MM.1S (cell line): ENCODE measurements around the gene FYN.

ENCODE experiments used
- DNase-seq: peaks from one replicate; pipeline ENCODE4 v3.0.0-alpha.2; 2015
- H2AFZ ChIP-seq: fragments of 300-600 bp; sonication (generic); 2 replicates; pipeline ENCODE4 v1.6.0; 2016; ENCODE audit warnings: antibody characterized with exemption, low read length
- H3F3A ChIP-seq: fragments of 300-600 bp; sonication (generic); 2 replicates; pipeline ENCODE4 v1.6.1; 2016; ENCODE audit warnings: mild to moderate bottlenecking, antibody characterized with exemption, low read length, moderate library complexity, mixed read lengths; ENCODE audit not compliant: insufficient read depth
- H3K27ac ChIP-seq: fragments of 300-600 bp; sonication (generic); 2 replicates; pipeline ENCODE4 v1.5.1; 2016; ENCODE audit warnings: mild to moderate bottlenecking, low read length
- H3K27me3 ChIP-seq: fragments of 300-600 bp; sonication (generic); replicated peaks from 2 replicates; pipeline ENCODE4 v1.6.0; 2016; ENCODE audit warnings: low read length; ENCODE audit not compliant: insufficient read depth
- H3K36me3 ChIP-seq: fragments of 300-600 bp; sonication (generic); replicated peaks from 2 replicates; pipeline ENCODE4 v1.6.1; 2016; ENCODE audit warnings: mild to moderate bottlenecking, low read length, mixed read lengths; ENCODE audit not compliant: insufficient read depth
- H3K4me1 ChIP-seq: fragments of 300-600 bp; sonication (generic); 2 replicates; pipeline ENCODE4 v1.6.1; 2016; ENCODE audit warnings: low read length, mixed read lengths
- H3K4me2 ChIP-seq: fragments of 300-600 bp; sonication (generic); 2 replicates; pipeline ENCODE4 v1.6.0; 2016; ENCODE audit warnings: low read depth, low read length
- H3K4me3 ChIP-seq: fragments of 300-600 bp; sonication (generic); 2 replicates; pipeline ENCODE4 v1.5.1; 2016; ENCODE audit warnings: low read length, mixed read lengths
- H3K79me2 ChIP-seq: fragments of 300-600 bp; sonication (generic); 2 replicates; pipeline ENCODE4 v1.6.1; 2016; ENCODE audit warnings: mixed run types, low read length, mixed read lengths
- H3K9ac ChIP-seq: fragments of 300-600 bp; sonication (generic); 2 replicates; pipeline ENCODE4 v1.6.1; 2016; ENCODE audit warnings: low read length, mixed read lengths
- H3K9me2 ChIP-seq: fragments of 300-600 bp; sonication (generic); replicated peaks from 2 replicates; pipeline ENCODE4 v1.6.1; 2016; ENCODE audit warnings: mild to moderate bottlenecking, low read length, mixed read lengths; ENCODE audit not compliant: insufficient read depth
- H3K9me3 ChIP-seq: fragments of 300-600 bp; sonication (generic); replicated peaks from 2 replicates; pipeline ENCODE4 v1.6.1; 2016; ENCODE audit warnings: mild to moderate bottlenecking, low read length, mixed read lengths; ENCODE audit not compliant: insufficient read depth
- H4K20me1 ChIP-seq: fragments of 300-600 bp; sonication (generic); 2 replicates; pipeline ENCODE4 v1.6.1; 2016; ENCODE audit warnings: mild to moderate bottlenecking, low read length, moderate library complexity, mixed read lengths; ENCODE audit not compliant: insufficient read depth
- CTCF ChIP-seq: fragments of 300-600 bp; sonication (generic); IDR thresholded peaks from 2 replicates; pipeline ENCODE4 v1.5.1; 2016; ENCODE audit warnings: antibody characterized with exemption, low read length, mixed read lengths
- EZH2 ChIP-seq: fragments of 300-600 bp; sonication (generic); optimal IDR thresholded peaks from 2 replicates; pipeline ENCODE3; 2017; ENCODE audit warnings: low read depth, mild to moderate bottlenecking, antibody characterized with exemption, low read length, mixed read lengths
- EZH2phosphoT487 ChIP-seq: fragments of 300-600 bp; sonication (generic); IDR thresholded peaks from 2 replicates; pipeline ENCODE4 v1.6.1; 2018; ENCODE audit warnings: antibody characterized with exemption, low read length

Gene FYN

GRCh38 chr6:111631903-111632460 lies 241.3 kb downstream of the FYN start:
- Histone ChIP-seq H3K9me2 (no peaks in the 10 kb centered on the region), H3K9me3 (no peaks in the 10 kb centered on the region), H4K20me1 (no peaks in the 10 kb centered on the region), H3K27ac (no peak overlapping the region), H3K4me1 (no peaks in the 10 kb centered on the region), H3K4me2 (no peak overlapping the region), H3K36me3 (no peaks in the 10 kb centered on the region), H3K27me3 (no peaks in the 10 kb centered on the region), H2AFZ (no peak overlapping the region), H3K79me2 (no peaks in the 10 kb centered on the region), H3K9ac (no peak overlapping the region), H3K4me3 (no peak overlapping the region), H3F3A (no peaks in the 10 kb centered on the region)
- no peak for TF ChIP-seq CTCF
- no peak for TF ChIP-seq EZH2phosphoT487
- no peak for TF ChIP-seq EZH2
- no peak for DNase-seq

- Histone ChIP-seq H4K20me1 (no peaks in the 10 kb centered on the region), H3K79me2 (no peaks in the 10 kb centered on the region), H3F3A (no peaks in the 10 kb centered on the region), H3K27me3 (no peaks in the 10 kb centered on the region), H2AFZ (no peak overlapping the region), H3K4me3 (no peak overlapping the region), H3K36me3 (no peaks in the 10 kb centered on the region), H3K4me2 (no peak overlapping the region), H3K4me1 (no peaks in the 10 kb centered on the region), H3K9ac (no peak overlapping the region), H3K9me3 (no peaks in the 10 kb centered on the region), H3K27ac (no peak overlapping the region), H3K9me2 (no peaks in the 10 kb centered on the region)
- DNase-seq, result no peak
- TF ChIP-seq CTCF, result no peak
- TF ChIP-seq EZH2, result no peak
- TF ChIP-seq EZH2phosphoT487, result no peak
These were observed 242.2 kb downstream of the FYN start for GRCh38 chr6:111631018-111631417.

- H3K4me3 ChIP-seq, result no peak overlapping the region
- DNase-seq, result no peak
- no peak overlapping the region for H3K9ac ChIP-seq
- no peaks in the 10 kb centered on the region for H3K36me3 ChIP-seq
- H3K79me2 ChIP-seq, result no peaks in the 10 kb centered on the region
- no peaks in the 10 kb centered on the region for H3F3A ChIP-seq
- no peak overlapping the region for H3K4me2 ChIP-seq
- no peaks in the 10 kb centered on the region for H3K9me3 ChIP-seq
- H3K27ac ChIP-seq, result no peak overlapping the region
- H3K9me2 ChIP-seq, result no peaks in the 10 kb centered on the region
- no peaks in the 10 kb centered on the region for H3K4me1 ChIP-seq
- H4K20me1 ChIP-seq, result no peaks in the 10 kb centered on the region
- H2AFZ ChIP-seq, result no peak overlapping the region
- TF ChIP-seq EZH2 (no peak), CTCF (no peak), EZH2phosphoT487 (no peak)
- no peaks in the 10 kb centered on the region for H3K27me3 ChIP-seq
These were observed 245.0 kb downstream of the FYN start for GRCh38 chr6:111628142-111628850.
